ENCODE data around the gene SLC39A11. TPM values are rescaled to one million over a fixed set of nuclear protein-coding genes. Genes with fewer than 3 reads are reported as not detected.

Gene SLC39A11
- total RNA-seq, 1 experiment from 2014 or later, result 18.6 TPM

DNA sequence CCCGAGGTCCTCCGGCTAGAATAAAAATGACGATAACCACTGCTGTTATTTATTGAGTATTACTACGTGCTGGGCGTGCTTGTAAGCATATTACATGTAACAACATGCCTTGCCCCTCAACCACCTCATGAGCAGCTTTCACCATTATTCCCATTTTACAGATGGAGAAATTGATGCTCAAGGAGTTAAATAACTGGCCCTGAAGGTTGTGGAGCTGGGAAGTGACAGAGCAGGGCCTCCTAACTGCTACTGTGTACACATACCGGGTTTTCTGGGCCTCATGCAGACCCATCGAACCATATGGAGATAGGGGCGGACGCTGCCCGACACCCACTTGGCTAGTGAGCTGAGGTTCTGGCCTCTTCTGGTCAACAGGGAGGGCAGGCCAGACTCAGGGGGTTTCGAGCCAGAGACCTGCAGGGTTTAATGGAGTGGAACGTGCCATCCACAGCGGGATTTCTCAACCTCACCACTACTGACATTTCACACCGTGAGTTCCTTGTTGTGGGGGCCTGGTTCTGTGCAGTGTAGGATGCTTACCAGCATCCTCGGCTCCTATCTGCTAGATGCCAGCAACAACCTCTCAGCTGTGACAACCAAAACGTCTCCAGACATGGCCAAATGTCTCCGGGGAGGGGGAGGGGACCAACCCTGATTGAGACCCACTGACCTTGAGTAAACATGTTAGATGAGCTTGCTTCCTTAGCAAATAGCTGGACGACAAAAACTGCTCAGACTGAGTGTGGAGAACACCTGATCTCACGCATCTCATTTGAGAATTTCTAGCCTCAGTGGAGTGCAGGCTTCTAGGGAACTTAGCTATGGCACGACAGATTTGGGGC is 432.0 kb downstream of the SLC39A11 start:
- Histone ChIP-seq H3K27ac (ENCODE audit: low read depth, low read length, poor library complexity, severe bottlenecking) (no peak overlapping the region), H3K4me3 (ENCODE audit: low read depth, low read length, poor library complexity, severe bottlenecking) (no peak overlapping the region), H3K4me1 (ENCODE audit: insufficient read depth, low read length, poor library complexity, severe bottlenecking) (no peaks in the 10 kb centered on the region), H3K36me3 (ENCODE audit: insufficient read depth, low read length, poor library complexity, severe bottlenecking) (no peaks in the 10 kb centered on the region), H3K9me3 (ENCODE audit: low read depth, low read length, poor library complexity, severe bottlenecking) (no peaks in the 10 kb centered on the region), H3K27me3 (replicated peaks; ENCODE audit: insufficient read depth, low read depth, low read length, poor library complexity) (no peaks in the 10 kb centered on the region)
- POLR2A ChIA-PET (ENCODE audit: low non-redundant PET), result no interaction called here
- DNase-seq (ENCODE audit: low spot score), result no peak
- no TSS peak for BruUV-seq (replicated peaks)
- CTCF ChIA-PET, result no interaction called here
- intact Hi-C loops (cut with micrococcal nuclease; ENCODE audit: unreplicated experiment), result no loop called here
- TF ChIP-seq EZH2 (IDR thresholded peaks at IDR 0.05; ENCODE audit: borderline replicate concordance, low read depth, low read length, poor library complexity, severe bottlenecking), result no peak
- no peak for TF ChIP-seq CTCF (conservative IDR thresholded peaks at IDR 0.05; ENCODE audit: low read depth, low read length)

DNA sequence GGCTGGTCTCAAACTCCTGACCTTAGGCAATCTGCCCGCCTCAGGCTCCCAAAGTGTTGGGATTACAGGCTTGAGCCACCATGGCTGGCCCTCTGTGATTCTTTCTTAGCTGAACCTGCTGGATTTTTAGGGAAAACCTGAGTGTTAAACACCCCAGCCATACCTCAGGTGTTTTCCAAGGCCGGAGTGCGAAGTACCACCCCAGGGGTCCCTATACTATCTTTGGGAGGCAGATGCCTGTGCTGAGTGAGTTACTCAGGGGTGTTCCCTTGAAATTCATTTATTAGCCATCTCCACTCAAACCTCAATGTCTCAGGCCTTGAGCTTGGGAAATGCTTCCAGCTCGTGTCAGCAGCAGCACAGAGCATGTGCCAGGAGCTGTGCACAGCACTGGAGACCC is 432.7 kb downstream of the SLC39A11 start:
- DNase-seq (ENCODE audit: low spot score), result no peak
- CTCF ChIA-PET, result no interaction called here
- H3K27me3 ChIP-seq (replicated peaks; ENCODE audit: insufficient read depth, low read depth, low read length, poor library complexity), result no peaks in the 10 kb centered on the region
- H3K4me1 ChIP-seq (ENCODE audit: insufficient read depth, low read length, poor library complexity, severe bottlenecking), result no peaks in the 10 kb centered on the region
- H3K36me3 ChIP-seq (ENCODE audit: insufficient read depth, low read length, poor library complexity, severe bottlenecking), result no peaks in the 10 kb centered on the region
- POLR2A ChIA-PET (ENCODE audit: low non-redundant PET), result no interaction called here
- no TSS peak for BruUV-seq (replicated peaks)
- no peak overlapping the region for H3K4me3 ChIP-seq (ENCODE audit: low read depth, low read length, poor library complexity, severe bottlenecking)
- H3K9me3 ChIP-seq (ENCODE audit: low read depth, low read length, poor library complexity, severe bottlenecking), result no peaks in the 10 kb centered on the region
- TF ChIP-seq EZH2 (IDR thresholded peaks at IDR 0.05; ENCODE audit: borderline replicate concordance, low read depth, low read length, poor library complexity, severe bottlenecking) (no peak), CTCF (conservative IDR thresholded peaks at IDR 0.05; ENCODE audit: low read depth, low read length) (no peak)
- intact Hi-C loops (cut with micrococcal nuclease; ENCODE audit: unreplicated experiment), result no loop called here
- H3K27ac ChIP-seq (ENCODE audit: low read depth, low read length, poor library complexity, severe bottlenecking), result no peak overlapping the region

GRCh38 chr17:72658675-72659074 is 433.8 kb downstream of the SLC39A11 start:
- Histone ChIP-seq H3K36me3 (ENCODE audit: insufficient read depth, low read length, poor library complexity, severe bottlenecking) (no peaks in the 10 kb centered on the region), H3K4me1 (ENCODE audit: insufficient read depth, low read length, poor library complexity, severe bottlenecking) (no peaks in the 10 kb centered on the region), H3K9me3 (ENCODE audit: low read depth, low read length, poor library complexity, severe bottlenecking) (no peaks in the 10 kb centered on the region), H3K4me3 (ENCODE audit: low read depth, low read length, poor library complexity, severe bottlenecking) (no peak overlapping the region), H3K27me3 (replicated peaks; ENCODE audit: insufficient read depth, low read depth, low read length, poor library complexity) (no peaks in the 10 kb centered on the region), H3K27ac (ENCODE audit: low read depth, low read length, poor library complexity, severe bottlenecking) (no peak overlapping the region)
- no peak for TF ChIP-seq CTCF (conservative IDR thresholded peaks at IDR 0.05; ENCODE audit: low read depth, low read length)
- TF ChIP-seq EZH2 (IDR thresholded peaks at IDR 0.05; ENCODE audit: borderline replicate concordance, low read depth, low read length, poor library complexity, severe bottlenecking), result no peak
- POLR2A ChIA-PET (ENCODE audit: low non-redundant PET), result no interaction called here
- CTCF ChIA-PET, result no interaction called here
- BruUV-seq (replicated peaks), result no TSS peak
- intact Hi-C loops (cut with micrococcal nuclease; ENCODE audit: unreplicated experiment), result no loop called here
- no peak for DNase-seq (ENCODE audit: low spot score)
